Stimulated activated CD4-positive, alpha-beta T cell treated with anti-CD3 and anti-CD28 coated beads, TNF-alpha, amount 100 ng/mL, for 1 hour (primary cell): ENCODE measurements around the gene ATG2B.
"Not testable (repeated sequence)": the region's sequence is repeated elsewhere in the genome, so short reads cannot be mapped to it uniquely, and the experiment has no call there.

ENCODE experiments used
- DNase-seq, 3 donors: peaks; one replicate each; pipeline ENCODE4 v3.0.0-alpha.2; 2020; ENCODE audit warnings: low read depth in 3 of 3, low spot score in 1 of 3

Gene ATG2B

GRCh38 chr14:96255501-96256366 lies 107.4 kb downstream of the ATG2B start, which contains the start of gene BDKRB1:
Gene BDKRB1, plus strand, starts transcription at chr14:96256210. Its CDS starts 7,473 bp downstream, at chr14:96263683.
- no peak for DNase-seq

GRCh38 chr14:96254687-96255086 lies 108.5 kb downstream of the ATG2B start:
- no peak for DNase-seq

GRCh38 chr14:96252999-96253539 lies 110.1 kb downstream of the ATG2B start:
- no peak for DNase-seq

- no peak for DNase-seq
These were observed 110.7 kb downstream of the ATG2B start for GRCh38 chr14:96252323-96252998.

GRCh38 chr14:96251656-96252155 lies 111.4 kb downstream of the ATG2B start:
- DNase-seq = no peak

- DNase-seq = no peak
These were observed 112.7 kb downstream of the ATG2B start for GRCh38 chr14:96250485-96250884.

GRCh38 chr14:96249029-96249428 lies 114.1 kb downstream of the ATG2B start:
- no peak for DNase-seq

- DNase-seq = no peak
These were observed 116.1 kb downstream of the ATG2B start for GRCh38 chr14:96247031-96247430.

- DNase-seq = no peak
These were observed 116.6 kb downstream of the ATG2B start for GRCh38 chr14:96246539-96246847.

GRCh38 chr14:96245710-96246538 lies 117.2 kb downstream of the ATG2B start:
- DNase-seq = no peak

GRCh38 chr14:96245074-96245473 lies 118.1 kb downstream of the ATG2B start:
- not testable (repeated sequence) for DNase-seq

GRCh38 chr14:96243785-96244184 lies 119.4 kb downstream of the ATG2B start:
- DNase-seq = no peak

GRCh38 chr14:96242126-96242525 lies 121.0 kb downstream of the ATG2B start:
- DNase-seq = no peak

GRCh38 chr14:96240641-96241040 lies 122.5 kb downstream of the ATG2B start:
- no peak for DNase-seq

GRCh38 chr14:96239711-96240141 lies 123.4 kb downstream of the ATG2B start:
- no peak for DNase-seq

- DNase-seq = no peak
These were observed 124.4 kb downstream of the ATG2B start for GRCh38 chr14:96238676-96239265.

- DNase-seq = no peak
These were observed 125.5 kb downstream of the ATG2B start for GRCh38 chr14:96237641-96238040.

- DNase-seq = no peak
These were observed 127.7 kb downstream of the ATG2B start for GRCh38 chr14:96235426-96235825.

GRCh38 chr14:96233661-96234060 lies 129.5 kb downstream of the ATG2B start:
- DNase-seq = no peak

GRCh38 chr14:96232506-96232905 lies 130.6 kb downstream of the ATG2B start:
- DNase-seq = no peak
